ENCODE data around the gene MBL2. TPM values are rescaled to one million over a fixed set of nuclear protein-coding genes. Genes with fewer than 3 reads are reported as not detected.

Gene MBL2
- not detected for total RNA-seq

GRCh38 chr10:52772623-52773022 is at the start of gene MBL2:
TSS of gene MBL2 (minus strand) at chr10:52772784. CDS start at chr10:52771635, 1,149 bp downstream.
- DNase-seq, result no peak
- intact Hi-C loops (cut with micrococcal nuclease), result no loop called here
- Mint-ChIP-seq H3K36me3 (no peaks in the 10 kb centered on the region), H3K4me3 (no peak within 1 kb of the TSS), H3K4me1 (ENCODE audit: low read depth) (no peaks in the 10 kb centered on the region), H3K27ac (no peak within 1 kb of the TSS), H3K27me3 (no peaks in the 10 kb centered on the region), H3K9me3 (no peaks in the 10 kb centered on the region)
- CTCF ChIA-PET, result no interaction called here
- POLR2A ChIA-PET, result no interaction called here

DNA sequence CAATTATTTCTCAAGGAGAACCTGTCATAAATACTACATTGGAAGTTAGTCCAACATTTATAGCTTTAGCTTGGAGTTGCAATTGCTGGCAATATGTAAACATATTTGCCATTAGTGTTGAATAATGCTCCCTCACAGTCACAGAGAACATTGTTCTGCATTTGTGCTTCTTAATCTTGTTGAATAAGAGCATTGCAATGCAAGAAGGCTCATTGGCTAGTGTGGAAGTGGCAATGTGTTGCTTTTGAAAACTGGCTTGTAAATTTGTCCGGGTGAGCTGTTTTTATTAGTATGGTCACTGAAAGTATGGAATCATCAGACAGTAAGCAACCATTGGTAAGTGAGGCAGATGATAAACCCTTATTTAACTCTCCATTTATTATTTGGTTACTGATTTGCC is 47.7 kb upstream of the MBL2 start:
- intact Hi-C loops (cut with micrococcal nuclease), result no loop called here
- Mint-ChIP-seq H3K27ac (no peak overlapping the region), H3K4me1 (ENCODE audit: low read depth) (no peaks in the 10 kb centered on the region), H3K27me3 (no peaks in the 10 kb centered on the region), H3K4me3 (no peak overlapping the region), H3K36me3 (no peaks in the 10 kb centered on the region), H3K9me3 (peaks cover 2% of the 10 kb centered on the region)
- ChIA-PET POLR2A (no interaction called here), CTCF (no interaction called here)
- no peak for DNase-seq

- H3K36me3 Mint-ChIP-seq, result no peaks in the 10 kb centered on the region
- no peaks in the 10 kb centered on the region for H3K4me1 Mint-ChIP-seq (ENCODE audit: low read depth)
- H3K4me3 Mint-ChIP-seq, result no peak overlapping the region
- CTCF ChIA-PET, result interaction anchor here (0.7 kb wide), 1 partner anchor 12 kb away, joined by 3 read pairs; no protein-coding TSS in a partner anchor
- POLR2A ChIA-PET, result no interaction called here
- no peak for DNase-seq
- H3K27ac Mint-ChIP-seq, result no peak overlapping the region
- no peaks in the 10 kb centered on the region for H3K27me3 Mint-ChIP-seq
- H3K9me3 Mint-ChIP-seq, result peaks cover 2% of the 10 kb centered on the region
- intact Hi-C loops (cut with micrococcal nuclease), result no loop called here
Measured at GRCh38 chr10:52818019-52818418, 45.4 kb upstream of the MBL2 start.

DNA sequence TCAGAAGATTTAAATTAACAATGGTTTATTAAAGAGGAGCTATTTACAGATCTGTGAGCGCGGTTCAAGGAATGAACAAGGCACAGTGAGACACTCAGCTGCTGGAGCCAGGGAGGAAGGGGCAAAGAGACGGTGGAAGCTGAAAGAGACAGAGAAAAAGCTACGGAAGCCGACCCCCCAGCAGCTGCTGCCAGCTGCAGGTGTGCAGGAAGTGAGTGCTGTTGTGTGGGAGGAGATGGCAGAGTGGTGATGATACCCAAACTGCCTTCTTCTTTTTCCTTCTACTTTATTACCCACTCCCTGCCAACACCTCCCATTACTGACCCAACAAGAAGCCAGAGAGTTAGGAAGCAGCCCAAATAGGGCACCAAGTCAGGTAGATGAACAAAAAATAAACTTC is 41.9 kb upstream of the MBL2 start:
- Mint-ChIP-seq H3K36me3 (no peaks in the 10 kb centered on the region), H3K4me1 (ENCODE audit: low read depth) (no peaks in the 10 kb centered on the region), H3K27me3 (no peaks in the 10 kb centered on the region), H3K4me3 (no peak overlapping the region), H3K9me3 (no peaks in the 10 kb centered on the region), H3K27ac (no peak overlapping the region)
- CTCF ChIA-PET, result no interaction called here
- POLR2A ChIA-PET, result no interaction called here
- DNase-seq, result no peak
- intact Hi-C loops (cut with micrococcal nuclease), result no loop called here

DNA sequence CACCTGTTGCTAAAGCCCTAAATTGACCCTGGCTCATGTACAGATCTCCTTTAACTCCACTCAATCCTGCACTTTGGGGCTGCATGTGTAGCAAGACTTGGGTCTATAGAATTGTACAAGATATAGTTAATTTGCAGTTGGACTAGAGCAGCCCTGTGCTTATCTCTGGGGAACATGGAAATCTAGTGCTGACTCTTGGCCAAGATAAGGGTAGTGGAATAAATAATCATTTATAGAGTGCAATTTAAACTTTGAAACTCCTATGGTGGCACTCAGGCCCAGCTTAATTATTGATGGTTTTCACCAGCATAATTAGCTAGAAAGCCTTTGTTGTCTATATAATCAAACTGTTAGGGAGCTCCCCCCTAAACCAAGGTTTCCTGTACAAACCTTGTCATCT is 39.2 kb upstream of the MBL2 start:
- Mint-ChIP-seq H3K27me3 (no peaks in the 10 kb centered on the region), H3K36me3 (no peaks in the 10 kb centered on the region), H3K27ac (no peak overlapping the region), H3K9me3 (peaks cover 3% of the 10 kb centered on the region), H3K4me3 (no peak overlapping the region), H3K4me1 (ENCODE audit: low read depth) (no peaks in the 10 kb centered on the region)
- intact Hi-C loops (cut with micrococcal nuclease), result no loop called here
- ChIA-PET POLR2A (no interaction called here), CTCF (no interaction called here)
- no peak for DNase-seq

DNA sequence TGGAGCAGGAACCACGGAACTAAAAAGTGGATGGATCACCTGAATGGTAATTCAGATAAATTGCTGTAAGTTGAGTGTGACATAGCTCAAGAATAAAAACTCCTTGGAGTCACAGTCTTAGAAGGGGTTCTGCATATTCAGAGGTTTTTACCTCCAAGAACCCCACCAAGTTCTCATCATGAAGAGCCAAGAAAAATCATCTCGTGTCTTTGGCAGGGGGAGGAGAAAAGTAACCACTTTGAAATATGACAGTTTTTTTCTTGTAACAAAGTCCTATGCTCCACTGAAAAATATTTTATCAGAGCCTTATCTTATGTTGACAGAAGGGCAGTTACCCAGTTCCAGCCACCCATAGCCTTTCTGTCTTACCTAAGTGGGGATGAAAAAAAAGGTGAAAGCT is 38.2 kb upstream of the MBL2 start:
- intact Hi-C loops (cut with micrococcal nuclease), result no loop called here
- Mint-ChIP-seq H3K4me1 (ENCODE audit: low read depth) (no peaks in the 10 kb centered on the region), H3K27ac (no peak overlapping the region), H3K36me3 (no peaks in the 10 kb centered on the region), H3K27me3 (no peaks in the 10 kb centered on the region), H3K4me3 (no peak overlapping the region), H3K9me3 (peaks cover 3% of the 10 kb centered on the region)
- no peak for DNase-seq
- ChIA-PET POLR2A (no interaction called here), CTCF (no interaction called here)

- no peak overlapping the region for H3K27ac Mint-ChIP-seq
- no peak for DNase-seq
- peaks cover 5% of the 10 kb centered on the region for H3K9me3 Mint-ChIP-seq
- POLR2A ChIA-PET, result no interaction called here
- intact Hi-C loops (cut with micrococcal nuclease), result no loop called here
- H3K27me3 Mint-ChIP-seq, result no peaks in the 10 kb centered on the region
- no peaks in the 10 kb centered on the region for H3K36me3 Mint-ChIP-seq
- no peak overlapping the region for H3K4me3 Mint-ChIP-seq
- CTCF ChIA-PET, result no interaction called here
- H3K4me1 Mint-ChIP-seq (ENCODE audit: low read depth), result no peaks in the 10 kb centered on the region
Measured at GRCh38 chr10:52807803-52808202, 35.2 kb upstream of the MBL2 start.

GRCh38 chr10:52805414-52806285 is 33.1 kb upstream of the MBL2 start:
- H3K4me3 Mint-ChIP-seq, result no peak overlapping the region
- H3K27me3 Mint-ChIP-seq, result no peaks in the 10 kb centered on the region
- CTCF ChIA-PET, result no interaction called here
- intact Hi-C loops (cut with micrococcal nuclease), result no loop called here
- no peak overlapping the region for H3K27ac Mint-ChIP-seq
- POLR2A ChIA-PET, result no interaction called here
- H3K9me3 Mint-ChIP-seq, result peaks cover 5% of the 10 kb centered on the region
- H3K36me3 Mint-ChIP-seq, result no peaks in the 10 kb centered on the region
- H3K4me1 Mint-ChIP-seq (ENCODE audit: low read depth), result no peaks in the 10 kb centered on the region
- no peak for DNase-seq

GRCh38 chr10:52801947-52802346 is 29.4 kb upstream of the MBL2 start:
- POLR2A ChIA-PET, result no interaction called here
- no peak overlapping the region for H3K4me3 Mint-ChIP-seq
- no peak overlapping the region for H3K27ac Mint-ChIP-seq
- no peaks in the 10 kb centered on the region for H3K4me1 Mint-ChIP-seq (ENCODE audit: low read depth)
- H3K9me3 Mint-ChIP-seq, result peaks cover 9% of the 10 kb centered on the region
- H3K36me3 Mint-ChIP-seq, result no peaks in the 10 kb centered on the region
- CTCF ChIA-PET, result no interaction called here
- intact Hi-C loops (cut with micrococcal nuclease), result no loop called here
- H3K27me3 Mint-ChIP-seq, result no peaks in the 10 kb centered on the region
- DNase-seq, result no peak

DNA sequence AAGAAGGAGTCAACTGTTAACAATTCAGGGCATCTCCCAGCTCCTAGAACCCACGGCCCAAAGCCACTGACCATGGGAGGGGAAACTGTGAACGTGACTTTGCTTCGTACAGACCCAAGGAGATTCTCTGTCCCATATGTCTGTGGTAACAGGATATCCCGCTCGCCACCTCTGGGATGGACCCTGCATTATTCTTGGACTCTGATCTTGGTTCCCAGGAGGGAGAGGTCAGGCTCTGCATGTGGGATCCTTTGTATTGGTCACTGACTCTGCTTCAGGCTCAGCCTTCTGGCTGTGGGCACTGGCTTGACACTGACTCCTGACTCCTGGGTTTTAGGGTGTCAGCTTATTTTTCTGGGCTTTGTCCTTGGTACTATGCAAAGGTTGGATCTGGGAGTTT is 13.5 kb upstream of the MBL2 start:
- intact Hi-C loops (cut with micrococcal nuclease), result no loop called here
- Mint-ChIP-seq H3K9me3 (no peaks in the 10 kb centered on the region), H3K36me3 (no peaks in the 10 kb centered on the region), H3K27ac (no peak overlapping the region), H3K4me1 (ENCODE audit: low read depth) (no peaks in the 10 kb centered on the region), H3K27me3 (no peaks in the 10 kb centered on the region), H3K4me3 (no peak overlapping the region)
- no peak for DNase-seq
- POLR2A ChIA-PET, result no interaction called here
- CTCF ChIA-PET, result no interaction called here

GRCh38 chr10:52785418-52785817 is 12.8 kb upstream of the MBL2 start:
- no peak overlapping the region for H3K4me3 Mint-ChIP-seq
- CTCF ChIA-PET, result no interaction called here
- intact Hi-C loops (cut with micrococcal nuclease), result no loop called here
- no peaks in the 10 kb centered on the region for H3K9me3 Mint-ChIP-seq
- H3K27me3 Mint-ChIP-seq, result no peaks in the 10 kb centered on the region
- no peak for DNase-seq
- H3K4me1 Mint-ChIP-seq (ENCODE audit: low read depth), result no peaks in the 10 kb centered on the region
- no peaks in the 10 kb centered on the region for H3K36me3 Mint-ChIP-seq
- POLR2A ChIA-PET, result no interaction called here
- no peak overlapping the region for H3K27ac Mint-ChIP-seq

DNA sequence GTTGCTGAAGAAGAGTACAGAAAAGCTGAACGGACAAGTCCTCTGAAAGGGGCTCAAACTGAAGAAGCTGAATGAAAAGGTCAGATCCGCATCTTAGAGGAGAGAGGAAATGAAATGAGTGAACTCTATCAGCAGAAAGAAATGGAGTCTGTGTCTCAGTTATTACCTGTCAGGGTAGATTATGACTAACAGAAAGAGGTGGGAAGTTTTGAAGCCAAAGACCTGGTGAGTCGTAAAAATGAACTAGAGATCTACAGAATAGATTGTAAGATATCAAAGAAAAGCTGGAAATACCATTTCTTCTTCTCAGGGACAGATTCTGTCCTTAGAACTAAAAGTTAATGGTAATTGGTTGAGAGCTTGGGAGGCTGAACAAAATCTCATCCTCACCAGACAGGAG is 11.1 kb upstream of the MBL2 start:
- no peak overlapping the region for H3K27ac Mint-ChIP-seq
- H3K9me3 Mint-ChIP-seq, result no peaks in the 10 kb centered on the region
- H3K36me3 Mint-ChIP-seq, result no peaks in the 10 kb centered on the region
- H3K27me3 Mint-ChIP-seq, result no peaks in the 10 kb centered on the region
- no peak for DNase-seq
- POLR2A ChIA-PET, result no interaction called here
- H3K4me3 Mint-ChIP-seq, result no peak overlapping the region
- intact Hi-C loops (cut with micrococcal nuclease), result no loop called here
- no peaks in the 10 kb centered on the region for H3K4me1 Mint-ChIP-seq (ENCODE audit: low read depth)
- CTCF ChIA-PET, result no interaction called here

DNA sequence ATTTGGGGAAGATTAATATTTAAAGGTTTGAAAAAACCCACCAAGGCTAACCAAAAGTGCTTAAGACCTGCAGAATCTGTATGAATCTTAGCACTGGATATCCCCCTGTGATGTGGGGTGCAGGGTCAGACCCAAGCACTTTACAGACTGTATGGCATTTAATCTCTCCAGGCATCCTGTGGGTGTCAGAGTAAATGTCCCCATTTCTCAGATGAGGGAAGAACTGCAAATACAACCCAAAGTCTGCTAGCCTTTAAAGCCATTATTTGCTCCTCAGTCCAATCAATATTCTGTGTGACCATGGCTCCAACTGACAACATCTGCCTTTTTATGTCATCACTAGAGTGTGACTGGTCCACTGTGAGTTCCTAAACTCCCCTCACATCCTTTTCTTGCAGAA is 10.0 kb upstream of the MBL2 start:
- CTCF ChIA-PET, result interaction anchor here (0.7 kb wide), 1 partner anchor 639 kb away, joined by 3 read pairs; no protein-coding TSS in a partner anchor
- H3K4me3 Mint-ChIP-seq, result no peak overlapping the region
- no peak for DNase-seq
- H3K4me1 Mint-ChIP-seq (ENCODE audit: low read depth), result no peaks in the 10 kb centered on the region
- H3K36me3 Mint-ChIP-seq, result no peaks in the 10 kb centered on the region
- no peaks in the 10 kb centered on the region for H3K27me3 Mint-ChIP-seq
- no peaks in the 10 kb centered on the region for H3K9me3 Mint-ChIP-seq
- POLR2A ChIA-PET, result no interaction called here
- no peak overlapping the region for H3K27ac Mint-ChIP-seq
- intact Hi-C loops (cut with micrococcal nuclease), result no loop called here

Measured in activated CD4-positive, alpha-beta memory T cell treated with anti-CD3 and anti-CD28 coated beads for 36 hours (primary cell).